Jurkat, Clone E6-1 (cell line): ENCODE results near the gene DNAJC11. TPM values are rescaled to one million over a fixed set of nuclear protein-coding genes. Genes with fewer than 3 reads are reported as not detected.
"Not testable (repeated sequence)": the region's sequence is repeated elsewhere in the genome, so short reads cannot be mapped to it uniquely, and the experiment has no call there.

ENCODE experiments used
- DNase-seq: peaks from one replicate; pipeline ENCODE4 v3.0.0-alpha.2; 2011; ENCODE audit warnings: low read depth, low spot score
- H3K4me3 ChIP-seq: 2 replicates; pipeline ENCODE4 v1.5.1; 2011; ENCODE audit warnings: mild to moderate bottlenecking, low read length, control low read depth, moderate library complexity
- polyA plus RNA-seq: library from polyadenylated mRNA; unstranded; fragments of >200 nt; gene quantifications from one replicate; pipeline ENCODE4 v1.2.1, GENCODE V29; 2012; ENCODE audit warnings: missing spikeins; ENCODE audit not compliant: insufficient read length, insufficient read depth

The DNAJC11 gene
- 70.5 TPM for polyA plus RNA-seq

- H3K4me3 ChIP-seq, result peak within 1 kb of the TSS; percentile 93
- peak; percentile 84 for DNase-seq
Measured at GRCh38 chr1:6701437-6702153, at the start of gene DNAJC11. Gene DNAJC11, minus strand, starts transcription at chr1:6701816. Its CDS starts 16 bp downstream, at chr1:6701800.

GRCh38 chr1:6750490-6750889 lies 48.9 kb upstream of the DNAJC11 start:
- no peak overlapping the region for H3K4me3 ChIP-seq
- no peak for DNase-seq

- DNase-seq, result no peak
- no peak overlapping the region for H3K4me3 ChIP-seq
Measured at GRCh38 chr1:6747674-6748073, 46.1 kb upstream of the DNAJC11 start.

- DNase-seq, result no peak
- H3K4me3 ChIP-seq, result no peak overlapping the region
Measured at GRCh38 chr1:6745073-6745472, 43.5 kb upstream of the DNAJC11 start.

GRCh38 chr1:6743189-6744101 lies 41.8 kb upstream of the DNAJC11 start:
- no peak overlapping the region for H3K4me3 ChIP-seq
- no peak for DNase-seq

GRCh38 chr1:6742676-6743188 lies 41.1 kb upstream of the DNAJC11 start:
- H3K4me3 ChIP-seq, DNase-seq: not testable (repeated sequence)

- no peak for DNase-seq
- no peak overlapping the region for H3K4me3 ChIP-seq
Measured at GRCh38 chr1:6738987-6739676, 37.5 kb upstream of the DNAJC11 start.

GRCh38 chr1:6732942-6733341 lies 31.3 kb upstream of the DNAJC11 start:
- DNase-seq, result no peak
- H3K4me3 ChIP-seq, result no peak overlapping the region

GRCh38 chr1:6731905-6732304 lies 30.3 kb upstream of the DNAJC11 start:
- DNase-seq, result no peak
- no peak overlapping the region for H3K4me3 ChIP-seq

- no peak for DNase-seq
- H3K4me3 ChIP-seq, result no peak overlapping the region
Measured at GRCh38 chr1:6730880-6731279, 29.3 kb upstream of the DNAJC11 start.

- DNase-seq, result no peak
- no peak overlapping the region for H3K4me3 ChIP-seq
Measured at GRCh38 chr1:6730473-6730872, 28.9 kb upstream of the DNAJC11 start.

- DNase-seq, result peak; percentile 48
- H3K4me3 ChIP-seq, result no peak overlapping the region
Measured at GRCh38 chr1:6727535-6727934, 25.9 kb upstream of the DNAJC11 start.

- DNase-seq, result no peak
Measured at GRCh38 chr1:6726253-6726652, 24.6 kb upstream of the DNAJC11 start.

GRCh38 chr1:6724517-6725141 lies 23.0 kb upstream of the DNAJC11 start:
- H3K4me3 ChIP-seq, result no peak overlapping the region
- DNase-seq, result no peak

More at GRCh38 chr1:6726253-6726652, 24.6 kb upstream of the DNAJC11 start:
- no peak overlapping the region for H3K4me3 ChIP-seq

GRCh38 chr1:6723621-6724428 lies 22.2 kb upstream of the DNAJC11 start:
- no peak overlapping the region for H3K4me3 ChIP-seq
- no peak for DNase-seq

GRCh38 chr1:6711174-6711573 lies 9.6 kb upstream of the DNAJC11 start:
- H3K4me3 ChIP-seq, result no peak overlapping the region
- DNase-seq, result no peak

GRCh38 chr1:6704746-6705145 lies 3.1 kb upstream of the DNAJC11 start:
- DNase-seq, result no peak
- no peak overlapping the region for H3K4me3 ChIP-seq

GRCh38 chr1:6703016-6703415 lies 1.4 kb upstream of the DNAJC11 start:
- no peak for DNase-seq

More at GRCh38 chr1:6703016-6703415, 1.4 kb upstream of the DNAJC11 start:
- no peak overlapping the region for H3K4me3 ChIP-seq
